Measurements from ENCODE around the gene SCYL1. TPM values are rescaled to one million over a fixed set of nuclear protein-coding genes. Genes with fewer than 3 reads are reported as not detected.

SCYL1 gene
- polyA plus RNA-seq, 2 donors, result 41.8 to 52.4 TPM

- peaks cover 11 to 36% of the 10 kb centered on the region in 2 donors for H3K36me3 ChIP-seq (ENCODE audit: control insufficient read depth in 2 of 2, insufficient read depth in 2 of 2, low read length in 1 of 2)
- H3K4me1 ChIP-seq (ENCODE audit: control insufficient read depth in 2 of 2, insufficient read depth in 2 of 2, low read length in 1 of 2), result peaks cover 2 to 24% of the 10 kb centered on the region in 2 donors
These were observed 54.4 kb downstream of the SCYL1 start for GRCh38 chr11:65579291-65579690.

GRCh38 chr11:65580031-65580692 lies 55.3 kb downstream of the SCYL1 start:
- no peak overlapping the region for H3K4me3 ChIP-seq (ENCODE audit: low read depth in 1 of 2, low read length in 2 of 2)
- peak overlapping the region in 1 of 2 donors; percentile 3 for H3K27ac ChIP-seq (ENCODE audit: low read depth in 2 of 2, low read length in 1 of 2)
- H3K27me3 ChIP-seq (ENCODE audit: control insufficient read depth in 1 of 2, insufficient read depth in 2 of 2, low read length in 2 of 2), result no peaks in the 10 kb centered on the region
- H3K9me3 ChIP-seq (ENCODE audit: control insufficient read depth in 2 of 2, insufficient read depth in 1 of 2, low read depth in 1 of 2, low read length in 1 of 2), result no peaks in the 10 kb centered on the region
- peaks cover 2 to 25% of the 10 kb centered on the region in 2 donors for H3K4me1 ChIP-seq (ENCODE audit: control insufficient read depth in 2 of 2, insufficient read depth in 2 of 2, low read length in 1 of 2)
- 91 to 92% methylated on average over 19 of the region's 19 CpGs for WGBS, 2 donors
- peaks cover 11 to 40% of the 10 kb centered on the region in 2 donors for H3K36me3 ChIP-seq (ENCODE audit: control insufficient read depth in 2 of 2, insufficient read depth in 2 of 2, low read length in 1 of 2)

More at GRCh38 chr11:65579291-65579690, 54.4 kb downstream of the SCYL1 start:
- Histone ChIP-seq H3K27ac (ENCODE audit: low read depth in 2 of 2, low read length in 1 of 2) (no peak overlapping the region), H3K4me3 (ENCODE audit: low read depth in 1 of 2, low read length in 2 of 2) (no peak overlapping the region), H3K27me3 (ENCODE audit: control insufficient read depth in 1 of 2, insufficient read depth in 2 of 2, low read length in 2 of 2) (no peaks in the 10 kb centered on the region), H3K9me3 (ENCODE audit: control insufficient read depth in 2 of 2, insufficient read depth in 1 of 2, low read depth in 1 of 2, low read length in 1 of 2) (no peaks in the 10 kb centered on the region)
- 86 to 97% methylated on average over 4 of the region's 4 CpGs for WGBS, 2 donors

GRCh38 chr11:65580756-65581155 lies 55.9 kb downstream of the SCYL1 start:
- H3K27me3 ChIP-seq (ENCODE audit: control insufficient read depth in 1 of 2, insufficient read depth in 2 of 2, low read length in 2 of 2), result no peaks in the 10 kb centered on the region
- H3K4me1 ChIP-seq (ENCODE audit: control insufficient read depth in 2 of 2, insufficient read depth in 2 of 2, low read length in 1 of 2), result peaks cover 3 to 22% of the 10 kb centered on the region in 2 donors
- no peaks in the 10 kb centered on the region for H3K9me3 ChIP-seq (ENCODE audit: control insufficient read depth in 2 of 2, insufficient read depth in 1 of 2, low read depth in 1 of 2, low read length in 1 of 2)
- H3K27ac ChIP-seq (ENCODE audit: low read depth in 2 of 2, low read length in 1 of 2), result no peak overlapping the region
- 86 to 91% methylated on average over 7 to 8 of the region's 8 CpGs for WGBS, 2 donors
- H3K4me3 ChIP-seq (ENCODE audit: low read depth in 1 of 2, low read length in 2 of 2), result no peak overlapping the region
- peaks cover 11 to 40% of the 10 kb centered on the region in 2 donors for H3K36me3 ChIP-seq (ENCODE audit: control insufficient read depth in 2 of 2, insufficient read depth in 2 of 2, low read length in 1 of 2)

GRCh38 chr11:65581928-65582327 lies 57.0 kb downstream of the SCYL1 start:
- Histone ChIP-seq H3K27ac (ENCODE audit: low read depth in 2 of 2, low read length in 1 of 2) (no peak overlapping the region), H3K9me3 (ENCODE audit: control insufficient read depth in 2 of 2, insufficient read depth in 1 of 2, low read depth in 1 of 2, low read length in 1 of 2) (no peaks in the 10 kb centered on the region), H3K4me3 (ENCODE audit: low read depth in 1 of 2, low read length in 2 of 2) (no peak overlapping the region), H3K4me1 (ENCODE audit: control insufficient read depth in 2 of 2, insufficient read depth in 2 of 2, low read length in 1 of 2) (peaks cover 5 to 22% of the 10 kb centered on the region in 2 donors), H3K36me3 (ENCODE audit: control insufficient read depth in 2 of 2, insufficient read depth in 2 of 2, low read length in 1 of 2) (peaks cover 11 to 40% of the 10 kb centered on the region in 2 donors), H3K27me3 (ENCODE audit: control insufficient read depth in 1 of 2, insufficient read depth in 2 of 2, low read length in 2 of 2) (no peaks in the 10 kb centered on the region)
- WGBS, 2 donors, result 87 to 88% methylated on average over 3 of the region's 3 CpGs

GRCh38 chr11:65583589-65583988 lies 58.7 kb downstream of the SCYL1 start:
- no peaks in the 10 kb centered on the region for H3K9me3 ChIP-seq (ENCODE audit: control insufficient read depth in 2 of 2, insufficient read depth in 1 of 2, low read depth in 1 of 2, low read length in 1 of 2)
- no peak overlapping the region for H3K4me3 ChIP-seq (ENCODE audit: low read depth in 1 of 2, low read length in 2 of 2)
- peaks cover 11 to 38% of the 10 kb centered on the region in 2 donors for H3K36me3 ChIP-seq (ENCODE audit: control insufficient read depth in 2 of 2, insufficient read depth in 2 of 2, low read length in 1 of 2)
- peak overlapping the region in 1 of 2 donors; percentile 20 for H3K27ac ChIP-seq (ENCODE audit: low read depth in 2 of 2, low read length in 1 of 2)
- 90% methylated on average over 6 to 10 of the region's 10 CpGs for WGBS, 2 donors
- peaks cover 8 to 17% of the 10 kb centered on the region in 2 donors for H3K4me1 ChIP-seq (ENCODE audit: control insufficient read depth in 2 of 2, insufficient read depth in 2 of 2, low read length in 1 of 2)
- H3K27me3 ChIP-seq (ENCODE audit: control insufficient read depth in 1 of 2, insufficient read depth in 2 of 2, low read length in 2 of 2), result no peaks in the 10 kb centered on the region

- peaks cover 11 to 37% of the 10 kb centered on the region in 2 donors for H3K36me3 ChIP-seq (ENCODE audit: control insufficient read depth in 2 of 2, insufficient read depth in 2 of 2, low read length in 1 of 2)
- H3K4me3 ChIP-seq (ENCODE audit: low read depth in 1 of 2, low read length in 2 of 2), result no peak overlapping the region
- H3K27me3 ChIP-seq (ENCODE audit: control insufficient read depth in 1 of 2, insufficient read depth in 2 of 2, low read length in 2 of 2), result no peaks in the 10 kb centered on the region
- H3K4me1 ChIP-seq (ENCODE audit: control insufficient read depth in 2 of 2, insufficient read depth in 2 of 2, low read length in 1 of 2), result peaks cover 8 to 18% of the 10 kb centered on the region in 2 donors
- peak overlapping the region in 1 of 2 donors; percentile 20 for H3K27ac ChIP-seq (ENCODE audit: low read depth in 2 of 2, low read length in 1 of 2)
- no peaks in the 10 kb centered on the region for H3K9me3 ChIP-seq (ENCODE audit: control insufficient read depth in 2 of 2, insufficient read depth in 1 of 2, low read depth in 1 of 2, low read length in 1 of 2)
- 71 to 74% methylated on average over 8 of the region's 8 CpGs for WGBS, 2 donors
These were observed 59.2 kb downstream of the SCYL1 start for GRCh38 chr11:65584106-65584505.

GRCh38 chr11:65584723-65585171 lies 59.9 kb downstream of the SCYL1 start:
- no peaks in the 10 kb centered on the region for H3K27me3 ChIP-seq (ENCODE audit: control insufficient read depth in 1 of 2, insufficient read depth in 2 of 2, low read length in 2 of 2)
- no peak overlapping the region for H3K4me3 ChIP-seq (ENCODE audit: low read depth in 1 of 2, low read length in 2 of 2)
- H3K36me3 ChIP-seq (ENCODE audit: control insufficient read depth in 2 of 2, insufficient read depth in 2 of 2, low read length in 1 of 2), result peaks cover 10 to 32% of the 10 kb centered on the region in 2 donors
- WGBS, 2 donors, result 47 to 50% methylated on average over 35 to 46 of the region's 46 CpGs
- peak overlapping the region; percentile 26 to 62 for H3K27ac ChIP-seq (ENCODE audit: low read depth in 2 of 2, low read length in 1 of 2)
- no peaks in the 10 kb centered on the region for H3K9me3 ChIP-seq (ENCODE audit: control insufficient read depth in 2 of 2, insufficient read depth in 1 of 2, low read depth in 1 of 2, low read length in 1 of 2)
- peaks cover 8 to 18% of the 10 kb centered on the region in 2 donors for H3K4me1 ChIP-seq (ENCODE audit: control insufficient read depth in 2 of 2, insufficient read depth in 2 of 2, low read length in 1 of 2)

- H3K36me3 ChIP-seq (ENCODE audit: control insufficient read depth in 2 of 2, insufficient read depth in 2 of 2, low read length in 1 of 2), result peaks cover 4 to 28% of the 10 kb centered on the region in 2 donors
- H3K9me3 ChIP-seq (ENCODE audit: control insufficient read depth in 2 of 2, insufficient read depth in 1 of 2, low read depth in 1 of 2, low read length in 1 of 2), result no peaks in the 10 kb centered on the region
- 78 to 79% methylated on average over 51 of the region's 51 CpGs for WGBS, 2 donors
- H3K4me1 ChIP-seq (ENCODE audit: control insufficient read depth in 2 of 2, insufficient read depth in 2 of 2, low read length in 1 of 2), result peaks cover 6 to 18% of the 10 kb centered on the region in 2 donors
- no peaks in the 10 kb centered on the region for H3K27me3 ChIP-seq (ENCODE audit: control insufficient read depth in 1 of 2, insufficient read depth in 2 of 2, low read length in 2 of 2)
- H3K27ac ChIP-seq (ENCODE audit: low read depth in 2 of 2, low read length in 1 of 2), result peak overlapping the region in 1 of 2 donors; percentile 44
- H3K4me3 ChIP-seq (ENCODE audit: low read depth in 1 of 2, low read length in 2 of 2), result no peak overlapping the region
These were observed 60.7 kb downstream of the SCYL1 start for GRCh38 chr11:65585396-65586246.

- 78 to 91% methylated on average over 4 of the region's 4 CpGs for WGBS, 2 donors
- Histone ChIP-seq H3K4me3 (ENCODE audit: low read depth in 1 of 2, low read length in 2 of 2) (no peak overlapping the region), H3K36me3 (ENCODE audit: control insufficient read depth in 2 of 2, insufficient read depth in 2 of 2, low read length in 1 of 2) (peaks cover 4 to 23% of the 10 kb centered on the region in 2 donors), H3K27ac (ENCODE audit: low read depth in 2 of 2, low read length in 1 of 2) (peak overlapping the region in 1 of 2 donors; percentile 44), H3K4me1 (ENCODE audit: control insufficient read depth in 2 of 2, insufficient read depth in 2 of 2, low read length in 1 of 2) (peaks cover 6 to 18% of the 10 kb centered on the region in 2 donors), H3K9me3 (ENCODE audit: control insufficient read depth in 2 of 2, insufficient read depth in 1 of 2, low read depth in 1 of 2, low read length in 1 of 2) (no peaks in the 10 kb centered on the region), H3K27me3 (ENCODE audit: control insufficient read depth in 1 of 2, insufficient read depth in 2 of 2, low read length in 2 of 2) (no peaks in the 10 kb centered on the region)
These were observed 61.4 kb downstream of the SCYL1 start for GRCh38 chr11:65586247-65586630.

Measured in esophagus (tissue), 2 donors.